Liver (tissue), 3 donors: ENCODE results near the gene PARD3B.

Experiments used
- ATF3 ChIP-seq: IDR thresholded peaks from 2 replicates; pipeline ENCODE4 v1.6.1; 2016; ENCODE audit warnings: antibody characterized with exemption
- CTCF ChIP-seq: fragments of 150-350 bp; IDR thresholded peaks from 2 replicates; pipeline ENCODE4 v1.5.1; 2017; ENCODE audit warnings: improper control_type of control experiment, low read depth, low read length; ENCODE audit not compliant: missing input control
- GABPA ChIP-seq, 2 donors: IDR thresholded peaks in 1 of 2; conservative IDR thresholded peaks in 1 of 2; 2 replicates each; pipeline ENCODE4 v1.6.1; 2016; ENCODE audit warnings: antibody characterized with exemption in 2 of 2, mild to moderate bottlenecking in 1 of 2, moderate library complexity in 1 of 2
- MAX ChIP-seq: IDR thresholded peaks from 2 replicates; pipeline ENCODE4 v1.6.1; 2016; ENCODE audit warnings: antibody characterized with exemption
- NR2F2 ChIP-seq: IDR thresholded peaks from 2 replicates; pipeline ENCODE4 v1.6.1; 2016; ENCODE audit warnings: antibody characterized with exemption
- RAD21 ChIP-seq, 2 donors: IDR thresholded peaks; 2 replicates each; pipeline ENCODE4 v1.6.1; 2016; ENCODE audit warnings: antibody characterized with exemption in 2 of 2, mild to moderate bottlenecking in 2 of 2
- REST ChIP-seq: IDR thresholded peaks from 2 replicates; pipeline ENCODE4 v1.6.1; 2016; ENCODE audit warnings: antibody characterized with exemption, mild to moderate bottlenecking
- SP1 ChIP-seq: IDR thresholded peaks from 2 replicates; pipeline ENCODE4 v1.6.1; 2018; ENCODE audit warnings: antibody characterized with exemption, mild to moderate bottlenecking
- TAF1 ChIP-seq: conservative IDR thresholded peaks from 2 replicates; pipeline ENCODE4 v1.6.1; 2016; ENCODE audit warnings: antibody characterized with exemption, mild to moderate bottlenecking
- YY1 ChIP-seq: IDR thresholded peaks from 2 replicates; pipeline ENCODE4 v1.6.1; 2016; ENCODE audit warnings: antibody characterized with exemption, mild to moderate bottlenecking
- ZBTB33 ChIP-seq: IDR thresholded peaks from 2 replicates; pipeline ENCODE4 v1.6.1; 2016; ENCODE audit warnings: antibody characterized with exemption
- donor health status: healthy.
- donor health status: healthy.

- TF ChIP-seq CTCF (no peak), NR2F2 (no peak), SP1 (no peak), ZBTB33 (no peak), TAF1 (no peak), REST (no peak), ATF3 (no peak), GABPA (IDR thresholded peaks at IDR 0.05 in 1 of 2, conservative IDR thresholded peaks at IDR 0.05 in 1 of 2) (no peak), MAX (no peak), YY1 (no peak), RAD21 (IDR thresholded peaks at IDR 0.05) (no peak)
Observed at GRCh38 chr2:204948024-204948763, 402.9 kb downstream of the PARD3B start.
